Keratinocyte (primary cell): ENCODE results near the gene IL36RN. TPM values are rescaled to one million over a fixed set of nuclear protein-coding genes. Genes with fewer than 3 reads are reported as not detected.

ENCODE experiments used
- DNase-seq: peaks from one replicate; pipeline ENCODE4 v3.0.0-alpha.2; 2011; ENCODE audit warnings: low read depth, missing footprints, low spot score
- FAIRE-seq: peaks from 2 replicates; lab custom pipeline; 2011; peaks lifted over from hg19 to GRCh38; lab: Jason Lieb, UNC
- H2AFZ ChIP-seq: 2 replicates; pipeline ENCODE4 v1.6.0; 2012; ENCODE audit warnings: low read length, control low read depth, inconsistent platforms; ENCODE audit not compliant: control insufficient read depth
- H3K27ac ChIP-seq: 2 replicates; pipeline ENCODE4 v1.5.1; 2011; ENCODE audit warnings: low read length; ENCODE audit not compliant: control insufficient read depth, insufficient read depth
- H3K27me3 ChIP-seq: 3 replicates; pipeline ENCODE4 v1.6.0; 2011; ENCODE audit warnings: low read length; ENCODE audit not compliant: control insufficient read depth, insufficient read depth; ENCODE audit errors: extremely low read depth
- H3K36me3 ChIP-seq, 2 experiments: 2 replicates in 1 of 2; 3 replicates in 1 of 2; pipeline ENCODE4 v1.5.1; 2011; ENCODE audit warnings: low read length in 2 of 2, mild to moderate bottlenecking in 1 of 2; ENCODE audit not compliant: control insufficient read depth in 2 of 2, insufficient read depth in 2 of 2; ENCODE audit errors: extremely low read depth in 1 of 2
- H3K4me1 ChIP-seq: 3 replicates; pipeline ENCODE4 v1.5.1; 2011; ENCODE audit warnings: low read length; ENCODE audit not compliant: control insufficient read depth, insufficient read depth; ENCODE audit errors: extremely low read depth
- H3K4me2 ChIP-seq: 3 replicates; pipeline ENCODE4 v1.6.0; 2011; ENCODE audit warnings: low read depth, low read length; ENCODE audit not compliant: control insufficient read depth, insufficient read depth; ENCODE audit errors: extremely low read depth
- H3K4me3 ChIP-seq, 3 experiments: fragments of 200-600 bp in 1 of 3; sonication (generic) in 1 of 3; 2 replicates in 2 of 3; 3 replicates in 1 of 3; pipeline ENCODE4 v1.5.1; 2011 to 2016; ENCODE audit warnings: low read length in 3 of 3, mild to moderate bottlenecking in 3 of 3, control low read depth in 2 of 3, inconsistent platforms in 1 of 3, low read depth in 1 of 3, mixed read lengths in 1 of 3, mixed run types in 1 of 3, moderate library complexity in 1 of 3; ENCODE audit not compliant: control insufficient read depth in 2 of 3, insufficient read depth in 2 of 3; ENCODE audit errors: extremely low read depth in 1 of 3
- H3K79me2 ChIP-seq: 2 replicates; pipeline ENCODE4 v1.6.0; 2012; ENCODE audit warnings: low read length; ENCODE audit not compliant: control insufficient read depth, insufficient read depth
- H3K9ac ChIP-seq: 3 replicates; pipeline ENCODE4 v1.6.0; 2011; ENCODE audit warnings: low read length; ENCODE audit not compliant: control insufficient read depth, insufficient read depth; ENCODE audit errors: extremely low read depth
- H3K9me1 ChIP-seq: 3 replicates; pipeline ENCODE4 v1.6.0; 2011; ENCODE audit warnings: low read length; ENCODE audit not compliant: control insufficient read depth, insufficient read depth; ENCODE audit errors: extremely low read depth
- H3K9me3 ChIP-seq: 2 replicates; pipeline ENCODE4 v1.5.1; 2012; ENCODE audit warnings: low read depth, low read length; ENCODE audit not compliant: control insufficient read depth
- H4K20me1 ChIP-seq: 3 replicates; pipeline ENCODE4 v1.6.0; 2011; ENCODE audit warnings: low read length; ENCODE audit not compliant: control insufficient read depth, insufficient read depth; ENCODE audit errors: extremely low read depth
- EZH2 ChIP-seq: IDR thresholded peaks from one replicate; pipeline ENCODE4 v1.6.1; 2012; ENCODE audit warnings: inconsistent platforms, mild to moderate bottlenecking, low read length, moderate library complexity
- dilution Hi-C: fragments of 300-500 bp; cut with MboI; formaldehyde crosslinking; loops from one replicate; pipeline ENCODE4 v1.7.0; 2020; ENCODE audit warnings: low sequenced_read_pairs; ENCODE audit not compliant: extremely low pct_ligation_motif_present
- polyA plus RNA-seq, 5 experiments: library from polyadenylated mRNA; depleted of rRNA in 3 of 5; stranded (reverse) in 3 of 5; stranded (forward) in 1 of 5; unstranded in 1 of 5; fragments of >200 nt; gene quantifications; 1 replicate in 1 of 5; 2 replicates in 3 of 5; 3 replicates in 1 of 5; pipeline versions ENCODE4 v1.2.1 to v1.2.3, GENCODE V29; 2011 to 2012; ENCODE audit warnings: missing spikeins in 2 of 5, low read depth in 1 of 5, low replicate concordance in 1 of 5
- TF ChIP-seq, protein P1 (sequence below), 3 experiments: IDR thresholded peaks in 1 of 3; conservative IDR thresholded peaks in 1 of 3; optimal IDR thresholded peaks in 1 of 3; 2 replicates in 2 of 3; 3 replicates in 1 of 3; pipeline versions ENCODE3 to v1.5.1; 2011; ENCODE audit warnings: low read length in 3 of 3, mild to moderate bottlenecking in 3 of 3, moderate library complexity in 2 of 3, control low read depth in 1 of 3, inconsistent platforms in 1 of 3; ENCODE audit not compliant: insufficient read depth in 2 of 3; ENCODE audit errors: extremely low read depth in 1 of 3

IL36RN gene
- polyA plus RNA-seq, 1 donor (not counting 4 experiments of a cell fraction or from before 2014, with no cell fraction given) = 3.9 TPM

DNA sequence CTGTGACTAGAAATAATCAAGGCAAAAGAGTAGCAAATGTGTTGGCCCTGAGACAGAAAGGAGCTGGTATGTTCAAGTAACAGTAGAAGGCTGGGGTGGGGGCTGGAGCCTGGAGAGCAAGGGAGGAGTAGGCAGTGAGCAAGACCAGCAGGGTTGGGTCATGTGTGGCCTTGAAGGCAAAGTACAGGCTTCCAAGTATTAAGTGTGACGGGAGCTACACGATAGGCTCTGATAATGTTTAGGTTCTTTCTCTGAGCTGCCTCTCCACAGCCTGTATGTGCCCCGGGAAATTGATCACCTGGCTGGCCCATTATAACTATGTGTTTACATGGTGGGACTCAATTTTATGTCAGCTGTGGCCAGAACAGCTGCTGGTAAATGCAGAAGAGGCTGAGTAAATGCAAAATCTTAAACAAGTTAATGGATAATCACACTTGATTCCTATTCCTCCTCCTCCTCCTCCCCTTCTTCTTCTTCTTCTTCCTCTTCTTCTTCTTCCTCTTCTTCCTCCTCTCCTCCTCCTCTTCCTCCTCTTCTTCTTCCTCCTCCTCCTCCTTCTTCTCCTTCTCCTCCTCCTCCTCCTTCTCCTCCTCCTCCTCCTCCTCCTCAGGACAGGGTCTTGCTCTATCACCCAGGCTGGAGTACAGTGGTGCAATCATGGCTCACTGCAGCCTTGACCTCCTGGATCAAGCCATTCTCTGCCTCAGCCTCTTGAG, 18.1 kb downstream of the IL36RN start:
- FAIRE-seq (no peak), DNase-seq (no peak)
- dilution Hi-C loops = no loop called here
- no peak overlapping the region for H3K9ac ChIP-seq
- H3K9me3 ChIP-seq = no peaks in the 10 kb centered on the region
- peak overlapping the region; percentile 100 for H3K27ac ChIP-seq
- no peak overlapping the region for H3K4me3 ChIP-seq
- H2AFZ ChIP-seq = no peak overlapping the region
- H3K4me2 ChIP-seq = peak overlapping the region; percentile 73
- H3K9me1 ChIP-seq = peaks cover 3% of the 10 kb centered on the region
- no peaks in the 10 kb centered on the region for H3K79me2 ChIP-seq
- H3K27me3 ChIP-seq = no peaks in the 10 kb centered on the region
- no peaks in the 10 kb centered on the region for H4K20me1 ChIP-seq
- TF ChIP-seq, protein P1, sequence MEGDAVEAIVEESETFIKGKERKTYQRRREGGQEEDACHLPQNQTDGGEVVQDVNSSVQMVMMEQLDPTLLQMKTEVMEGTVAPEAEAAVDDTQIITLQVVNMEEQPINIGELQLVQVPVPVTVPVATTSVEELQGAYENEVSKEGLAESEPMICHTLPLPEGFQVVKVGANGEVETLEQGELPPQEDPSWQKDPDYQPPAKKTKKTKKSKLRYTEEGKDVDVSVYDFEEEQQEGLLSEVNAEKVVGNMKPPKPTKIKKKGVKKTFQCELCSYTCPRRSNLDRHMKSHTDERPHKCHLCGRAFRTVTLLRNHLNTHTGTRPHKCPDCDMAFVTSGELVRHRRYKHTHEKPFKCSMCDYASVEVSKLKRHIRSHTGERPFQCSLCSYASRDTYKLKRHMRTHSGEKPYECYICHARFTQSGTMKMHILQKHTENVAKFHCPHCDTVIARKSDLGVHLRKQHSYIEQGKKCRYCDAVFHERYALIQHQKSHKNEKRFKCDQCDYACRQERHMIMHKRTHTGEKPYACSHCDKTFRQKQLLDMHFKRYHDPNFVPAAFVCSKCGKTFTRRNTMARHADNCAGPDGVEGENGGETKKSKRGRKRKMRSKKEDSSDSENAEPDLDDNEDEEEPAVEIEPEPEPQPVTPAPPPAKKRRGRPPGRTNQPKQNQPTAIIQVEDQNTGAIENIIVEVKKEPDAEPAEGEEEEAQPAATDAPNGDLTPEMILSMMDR (optimal IDR thresholded peaks at IDR 0.05 in 1 of 3, IDR thresholded peaks at IDR 0.05 in 1 of 3, conservative IDR thresholded peaks at IDR 0.05 in 1 of 3; ENCODE audit: extremely low read depth in 1 of 3, insufficient read depth in 2 of 3, low read length in 3 of 3) = no peak
- TF ChIP-seq EZH2 = no peak
- H3K4me1 ChIP-seq = peaks cover 66% of the 10 kb centered on the region
- H3K36me3 ChIP-seq = no peaks in the 10 kb centered on the region

DNA sequence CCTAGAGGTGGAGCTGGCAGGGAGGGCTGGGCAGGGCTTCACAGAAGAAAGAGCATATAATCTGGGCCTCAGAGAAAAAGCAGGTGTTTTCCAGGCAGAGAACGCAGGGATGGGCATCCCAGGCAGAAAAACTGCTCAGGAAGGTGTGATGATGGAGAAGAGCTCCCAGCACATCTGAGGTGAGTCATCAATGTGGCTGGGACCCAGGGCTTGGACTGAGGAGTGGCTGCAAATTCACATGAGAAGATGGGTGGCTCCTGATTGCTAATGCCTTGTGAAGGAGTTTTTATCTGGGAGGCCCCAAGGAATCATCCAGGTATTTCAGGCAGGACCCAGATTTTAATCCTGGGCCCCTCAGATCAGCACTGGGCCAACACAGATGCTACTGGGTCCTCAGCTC, 18.9 kb downstream of the IL36RN start:
- dilution Hi-C loops = no loop called here
- TF ChIP-seq, protein P1 (optimal IDR thresholded peaks at IDR 0.05 in 1 of 3, IDR thresholded peaks at IDR 0.05 in 1 of 3, conservative IDR thresholded peaks at IDR 0.05 in 1 of 3; ENCODE audit: extremely low read depth in 1 of 3, insufficient read depth in 2 of 3, low read length in 3 of 3) = no peak
- no peak for TF ChIP-seq EZH2
- Histone ChIP-seq H3K9me1 (peaks cover 3% of the 10 kb centered on the region), H3K9ac (peak overlapping the region; percentile 88), H3K4me2 (peak overlapping the region; percentile 73), H3K27ac (peak overlapping the region; percentile 100), H3K36me3 (no peaks in the 10 kb centered on the region), H3K27me3 (no peaks in the 10 kb centered on the region), H3K4me3 (peak overlapping the region in 2 of 3 experiments; percentile 18 to 45), H2AFZ (peak overlapping the region; percentile 25), H3K4me1 (peaks cover 57% of the 10 kb centered on the region), H3K79me2 (no peaks in the 10 kb centered on the region), H3K9me3 (no peaks in the 10 kb centered on the region), H4K20me1 (no peaks in the 10 kb centered on the region)
- FAIRE-seq (peak; percentile 93), DNase-seq (peak; percentile 88)
